ENCODE measurements around the gene RAB9A. TPM values are rescaled to one million over a fixed set of nuclear protein-coding genes. Genes with fewer than 3 reads are reported as not detected.

Gene RAB9A
- total and polyA plus RNA-seq, 10 of the 15 experiments (the other 5 are each of a cell fraction or from before 2014, with no cell fraction given), result 42.1 to 142 (median 49.9) TPM

DNA sequence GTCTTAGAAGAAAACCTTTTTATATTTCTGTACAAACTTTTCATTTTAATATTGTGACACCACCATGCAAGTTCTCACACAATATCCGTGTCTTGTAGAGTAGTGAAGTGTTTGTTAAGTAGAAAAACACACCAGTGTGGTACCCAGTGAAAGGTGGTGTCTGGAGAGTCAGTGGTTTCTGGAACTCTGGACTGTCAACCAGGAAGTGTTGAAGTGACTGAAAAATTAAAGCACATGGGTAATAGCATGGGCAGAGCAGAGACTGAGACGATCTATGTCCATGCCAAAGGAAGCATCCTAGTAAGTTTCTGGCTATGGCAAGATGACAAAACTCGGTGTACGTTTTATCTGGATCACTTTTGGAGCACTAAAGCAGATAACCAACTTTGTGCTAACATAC, 22.2 kb downstream of the RAB9A start:
- ATAC-seq (peak; percentile 28; the same call in 2 of the 3 replicates), FAIRE-seq (no peak), DNase-seq (ENCODE audit: low read depth, low spot score) (no peak)
- Histone ChIP-seq H3K9me3 (replicated peaks; ENCODE audit: control insufficient read depth, insufficient read depth, low read length) (no peaks in the 10 kb centered on the region), H2AFZ (ENCODE audit: control insufficient read depth, low read depth, low read length) (no peak overlapping the region), H3K9ac (ENCODE audit: control insufficient read depth, insufficient read depth, low read length) (no peak overlapping the region), H4K20me1 (ENCODE audit: control insufficient read depth, insufficient read depth) (peaks cover 5% of the 10 kb centered on the region; the same call in 1 of the 2 replicates), H3K36me3 (ENCODE audit: control insufficient read depth in 2 of 2, insufficient read depth in 2 of 2, low read length in 1 of 2) (peaks cover 12 to 16% of the 10 kb centered on the region in 2 experiments; a peak in 3 of 4 replicates), H3K4me3 (no peak overlapping the region), H3K27me3 (replicated peaks in 1 of 2; ENCODE audit: control insufficient read depth in 2 of 2, insufficient read depth in 2 of 2, low read length in 1 of 2) (no peaks in the 10 kb centered on the region), H3K4me2 (ENCODE audit: control insufficient read depth, insufficient read depth) (no peak overlapping the region), H3K4me1 (ENCODE audit: control insufficient read depth, insufficient read depth, low read length) (no peaks in the 10 kb centered on the region), H3K27ac (ENCODE audit: control insufficient read depth, insufficient read depth) (no peak overlapping the region), H3K79me2 (ENCODE audit: control insufficient read depth, insufficient read depth, low read length) (peaks cover 15% of the 10 kb centered on the region)
- intact Hi-C loops (cut with micrococcal nuclease; ENCODE audit: unreplicated experiment), result no loop called here
- BruUV-seq (replicated peaks), result no TSS peak
- CTCF ChIA-PET, result interaction anchor here (1.3 kb wide), 1 partner anchor 35 kb away, joined by 3 read pairs; no protein-coding TSS in a partner anchor
- in situ Hi-C loops (cut with MboI), result no loop called here
- RAD21 ChIA-PET (ENCODE audit: unreplicated experiment), result interaction anchor here (0.9 to 1.4 kb wide), 2 partner anchors 9 to 37 kb away, joined by 3 read pairs; no protein-coding TSS in a partner anchor
- POLR2A ChIA-PET, result interaction anchor here (1.0 kb wide), 1 partner anchor 32 kb away, joined by 3 read pairs; no protein-coding TSS in a partner anchor
- WGBS (ENCODE audit: insufficient coverage, insufficient replicate concordance, low lambda C conversion rate, missing lambda C conversion rate), result 70% methylated on average over 4 of the region's 4 CpGs
- TF ChIP-seq IRF4 (IDR thresholded peaks at IDR 0.05; ENCODE audit: low read depth, low read length) (no peak), BACH1 (IDR thresholded peaks at IDR 0.05; ENCODE audit: borderline replicate concordance) (0 out of 2 replicates have a peak, but pooled peaks have one; percentile 18)
- SMC1A ChIA-PET (ENCODE audit: uncharacterized antibody, unreplicated experiment), result interaction anchor here (1.1 to 2.0 kb wide), 2 partner anchors 8 to 31 kb away, joined by 4 to 9 read pairs; no protein-coding TSS in a partner anchor

DNA sequence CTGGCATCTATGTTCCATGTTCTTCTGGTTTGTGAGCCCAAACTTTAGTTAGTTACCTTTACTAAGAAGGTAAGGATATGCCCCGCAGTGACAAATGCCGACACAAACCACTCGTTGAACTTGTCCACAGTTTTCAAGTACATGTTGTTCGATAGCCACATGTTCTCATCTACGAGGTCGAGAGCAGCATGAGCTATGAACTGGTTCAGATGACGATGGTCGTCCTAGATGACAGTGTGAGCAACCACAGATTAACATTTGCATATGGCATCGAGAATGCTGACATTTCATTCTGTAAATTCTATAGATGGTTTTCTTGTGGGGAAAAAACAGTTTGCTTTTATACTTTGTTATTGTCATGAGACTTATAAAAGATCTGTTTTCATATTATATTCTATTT, 27.5 kb downstream of the RAB9A start:
- Histone ChIP-seq H2AFZ (ENCODE audit: control insufficient read depth, low read depth, low read length) (no peak overlapping the region), H3K36me3 (ENCODE audit: control insufficient read depth in 2 of 2, insufficient read depth in 2 of 2, low read length in 1 of 2) (peaks cover 6 to 20% of the 10 kb centered on the region in 2 experiments; a peak in 3 of 4 replicates), H3K27ac (ENCODE audit: control insufficient read depth, insufficient read depth) (no peak overlapping the region), H3K9ac (ENCODE audit: control insufficient read depth, insufficient read depth, low read length) (no peak overlapping the region), H4K20me1 (ENCODE audit: control insufficient read depth, insufficient read depth) (no peaks in the 10 kb centered on the region), H3K4me2 (ENCODE audit: control insufficient read depth, insufficient read depth) (no peak overlapping the region), H3K79me2 (ENCODE audit: control insufficient read depth, insufficient read depth, low read length) (peaks cover 3% of the 10 kb centered on the region; the same call in 1 of the 2 replicates), H3K4me1 (ENCODE audit: control insufficient read depth, insufficient read depth, low read length) (no peaks in the 10 kb centered on the region), H3K27me3 (replicated peaks in 1 of 2; ENCODE audit: control insufficient read depth in 2 of 2, insufficient read depth in 2 of 2, low read length in 1 of 2) (no peaks in the 10 kb centered on the region), H3K9me3 (replicated peaks; ENCODE audit: control insufficient read depth, insufficient read depth, low read length) (no peaks in the 10 kb centered on the region), H3K4me3 (no peak overlapping the region)
- FAIRE-seq (peak; percentile 41), ATAC-seq (no peak), DNase-seq (ENCODE audit: low read depth, low spot score) (no peak)
- ChIA-PET CTCF (interaction anchor here (1.1 kb wide), 1 partner anchor 74 kb away, joined by 4 read pairs; no protein-coding TSS in a partner anchor), SMC1A (ENCODE audit: uncharacterized antibody, unreplicated experiment) (interaction anchor here (0.8 to 1.1 kb wide), 2 partner anchors 19 to 40 kb away, joined by 4 read pairs; no protein-coding TSS in a partner anchor), RAD21 (ENCODE audit: unreplicated experiment) (no interaction called here), POLR2A (no interaction called here)
- in situ Hi-C loops (cut with MboI), result no loop called here
- WGBS (ENCODE audit: insufficient coverage, insufficient replicate concordance, low lambda C conversion rate, missing lambda C conversion rate), result 83% methylated on average over 9 of the region's 9 CpGs
- TF ChIP-seq, protein P1, sequence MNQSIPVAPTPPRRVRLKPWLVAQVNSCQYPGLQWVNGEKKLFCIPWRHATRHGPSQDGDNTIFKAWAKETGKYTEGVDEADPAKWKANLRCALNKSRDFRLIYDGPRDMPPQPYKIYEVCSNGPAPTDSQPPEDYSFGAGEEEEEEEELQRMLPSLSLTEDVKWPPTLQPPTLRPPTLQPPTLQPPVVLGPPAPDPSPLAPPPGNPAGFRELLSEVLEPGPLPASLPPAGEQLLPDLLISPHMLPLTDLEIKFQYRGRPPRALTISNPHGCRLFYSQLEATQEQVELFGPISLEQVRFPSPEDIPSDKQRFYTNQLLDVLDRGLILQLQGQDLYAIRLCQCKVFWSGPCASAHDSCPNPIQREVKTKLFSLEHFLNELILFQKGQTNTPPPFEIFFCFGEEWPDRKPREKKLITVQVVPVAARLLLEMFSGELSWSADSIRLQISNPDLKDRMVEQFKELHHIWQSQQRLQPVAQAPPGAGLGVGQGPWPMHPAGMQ (IDR thresholded peaks at IDR 0.05; ENCODE audit: borderline replicate concordance), result no peak
- no peak for TF ChIP-seq IKZF1 (conservative IDR thresholded peaks at IDR 0.05)
- no peak for TF ChIP-seq EED (IDR thresholded peaks at IDR 0.05; ENCODE audit: low read depth)
- TF ChIP-seq SUPT20H (IDR thresholded peaks at IDR 0.05; ENCODE audit: borderline replicate concordance, control insufficient read depth, low read depth, low read length), result no peak
- no peak for TF ChIP-seq TARDBP (IDR thresholded peaks at IDR 0.05; ENCODE audit: borderline replicate concordance)
- TF ChIP-seq NRF1 (conservative IDR thresholded peaks at IDR 0.05; ENCODE audit: low read depth, low read length), result no peak
- TF ChIP-seq ETV6 (conservative IDR thresholded peaks at IDR 0.05 in 1 of 2, IDR thresholded peaks at IDR 0.05 in 1 of 2; ENCODE audit: borderline replicate concordance in 1 of 2, low read depth in 1 of 2), result no peak
- no peak for TF ChIP-seq ZNF274 (IDR thresholded peaks at IDR 0.05; ENCODE audit: insufficient read depth, insufficient read length)
- no peak for TF ChIP-seq POU2F2 (IDR thresholded peaks at IDR 0.05; ENCODE audit: borderline replicate concordance, low read depth, low read length)
- BruUV-seq (replicated peaks), result no TSS peak
- intact Hi-C loops (cut with micrococcal nuclease; ENCODE audit: unreplicated experiment), result no loop called here
